SH-SY5Y (cell line): Measurements from ENCODE around the gene MLLT3.

Experiments used
- GATA2 ChIP-seq: IDR thresholded peaks from 2 replicates; pipeline ENCODE4 v1.6.1; 2011; ENCODE audit warnings: mild to moderate bottlenecking, low read depth, low read length
- GATA3 ChIP-seq: IDR thresholded peaks from 2 replicates; pipeline ENCODE4 v1.6.1; 2011; ENCODE audit warnings: low read depth, mild to moderate bottlenecking, low read length, moderate library complexity

- TF ChIP-seq GATA2 (no peak), GATA3 (no peak)
Observed at GRCh38 chr9:20481437-20481836, 140.9 kb downstream of the MLLT3 start.
